HG03460 (cell line): ENCODE measurements around the gene GDPD5.

Experiments used
- ATAC-seq: cut with Tn5 transposase; IDR thresholded peaks from one replicate; pipeline ENCODE4 v1.9.1; 2021; ENCODE audit not compliant: unreplicated experiment

Gene GDPD5

DNA sequence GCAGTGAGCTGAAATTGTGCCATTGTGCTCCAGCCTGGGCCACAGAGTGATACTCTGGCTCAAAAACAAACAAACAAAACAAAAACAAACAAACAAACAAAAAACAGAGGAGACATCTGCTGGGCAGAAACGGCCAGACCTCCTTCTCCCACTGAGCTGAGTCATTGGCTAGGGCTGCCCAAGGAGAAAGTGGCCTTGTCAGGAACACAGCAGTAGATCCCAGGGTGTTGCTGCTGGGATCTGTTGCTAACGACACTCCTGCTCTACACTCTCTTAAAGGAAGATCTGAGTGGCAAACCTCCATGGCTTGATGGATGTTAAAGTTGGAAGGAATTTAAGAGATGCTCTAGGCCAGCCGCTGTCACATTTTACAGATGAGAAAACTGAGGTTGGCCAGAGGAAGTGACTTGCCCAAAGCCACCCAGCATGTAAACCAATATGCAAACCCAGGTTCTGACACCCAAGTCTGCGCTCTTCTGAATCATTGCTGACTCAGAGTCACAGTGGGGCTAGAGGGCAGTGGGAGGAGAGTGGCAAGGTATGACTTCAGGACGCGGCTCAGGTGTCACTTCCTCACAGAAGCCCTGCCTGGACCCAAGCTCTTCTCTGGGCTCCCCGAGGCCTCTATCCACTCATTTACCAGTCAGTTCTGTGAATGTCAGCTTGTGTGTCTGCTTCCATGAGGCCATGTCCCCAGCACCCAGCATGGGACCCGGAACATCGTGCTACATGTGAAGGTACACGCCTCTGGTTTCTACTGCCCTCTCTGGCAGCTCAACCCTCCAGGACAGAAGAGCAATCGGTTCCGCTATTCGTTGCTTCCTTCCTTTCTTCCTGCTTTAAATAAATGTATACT lies 11.3 kb upstream of the GDPD5 start:
- peak; percentile 81 for ATAC-seq

GRCh38 chr11:75535071-75535470 lies 9.3 kb upstream of the GDPD5 start:
- ATAC-seq = no peak

DNA sequence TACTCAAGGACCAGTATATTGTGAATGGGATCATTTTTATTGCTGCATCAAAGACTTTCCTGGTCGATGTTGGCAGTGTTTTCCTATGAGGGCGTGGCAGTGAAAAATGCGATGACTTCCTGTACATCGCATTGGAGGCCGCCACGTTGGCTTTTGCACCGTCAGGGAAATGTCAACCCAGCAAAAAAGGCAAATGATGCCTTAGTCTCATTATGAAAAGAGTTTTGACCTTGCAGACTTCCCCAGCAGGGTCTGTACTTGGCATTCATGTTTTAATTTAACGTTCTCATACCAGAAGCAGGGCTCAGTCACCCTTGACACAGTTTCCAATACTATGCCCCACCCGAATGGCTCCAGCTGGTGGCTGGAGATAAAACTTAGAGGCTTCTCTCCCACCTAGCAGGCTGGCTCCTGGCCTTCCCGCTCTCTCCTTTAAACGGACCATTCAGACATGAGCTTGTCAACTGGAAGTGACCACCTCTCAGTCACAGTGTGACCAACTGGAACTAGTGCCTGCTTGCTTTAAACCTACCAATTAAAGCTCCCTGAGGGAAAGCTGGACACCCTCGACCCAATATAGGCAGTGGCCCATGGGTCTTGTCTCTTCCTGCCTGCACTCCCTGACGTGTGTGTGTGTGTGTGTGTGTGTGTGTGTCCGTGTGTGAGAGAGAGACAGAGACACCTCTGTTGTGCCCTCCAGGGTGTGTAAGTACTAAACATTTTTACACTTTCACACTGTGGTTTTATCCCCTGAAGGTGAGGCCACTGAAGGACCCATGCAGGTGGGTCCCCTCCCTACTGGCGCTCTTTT lies 8.7 kb upstream of the GDPD5 start:
- ATAC-seq = no peak

- ATAC-seq = no peak
Measured at GRCh38 chr11:75533896-75534258, 8.1 kb upstream of the GDPD5 start.

DNA sequence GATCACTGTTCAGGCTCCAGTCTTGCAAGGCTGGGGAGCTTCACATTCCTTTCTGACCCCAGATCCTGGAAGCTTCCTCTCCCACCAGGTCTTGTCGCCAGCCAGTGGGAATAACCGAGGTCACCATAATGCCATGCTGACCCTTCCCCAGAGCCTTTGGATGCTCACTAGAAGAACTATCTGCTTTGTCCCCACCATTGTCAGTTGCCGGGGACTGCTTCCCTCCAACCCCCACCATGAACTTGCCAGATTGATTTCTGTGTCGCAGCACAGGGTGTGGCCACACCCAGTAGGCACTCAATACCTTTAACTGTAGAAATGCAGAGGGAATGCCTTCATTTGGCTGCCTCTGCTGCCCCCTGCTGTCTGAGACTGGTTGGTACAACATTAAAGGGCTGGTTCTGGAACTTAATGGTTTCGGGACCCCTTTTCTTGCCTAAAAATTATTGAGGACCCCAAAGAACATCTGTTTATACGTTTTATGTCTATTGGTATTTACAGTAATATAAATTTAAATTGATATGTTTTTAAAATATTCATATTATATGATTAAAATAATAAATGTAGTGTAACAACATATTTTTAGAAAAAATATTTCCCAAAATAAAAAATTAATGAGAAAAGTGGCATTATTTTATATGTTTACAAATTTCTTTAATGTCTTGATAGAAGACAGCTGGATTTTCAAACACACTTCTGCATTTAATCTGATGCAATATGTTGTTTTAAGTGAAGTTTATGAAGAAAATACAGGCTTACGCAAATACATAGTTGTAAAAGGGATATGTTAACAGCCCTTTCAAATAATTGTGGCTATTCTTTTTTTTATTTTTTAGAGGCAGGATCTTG lies 6.7 kb upstream of the GDPD5 start:
- ATAC-seq = no peak

DNA sequence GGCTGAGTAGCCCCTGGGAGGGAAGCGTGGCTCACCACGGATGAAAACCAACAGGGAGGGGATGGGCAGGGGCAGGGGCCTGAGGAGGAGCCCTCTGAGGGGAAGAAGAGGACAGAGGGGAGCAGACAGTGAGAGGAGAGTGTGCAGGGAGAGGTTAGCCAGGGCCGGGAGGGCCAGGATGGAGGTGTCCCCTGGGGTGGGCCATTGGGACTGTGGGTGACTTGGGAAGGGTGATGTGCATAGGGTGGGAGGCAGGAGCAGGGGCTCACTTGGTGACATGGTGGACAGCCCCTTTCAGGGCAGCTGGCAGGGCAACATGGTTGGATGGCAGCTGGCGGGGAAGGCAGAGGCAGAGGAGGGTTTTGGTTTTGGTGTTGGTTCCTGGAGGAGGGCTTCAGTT lies 5.6 kb upstream of the GDPD5 start:
- no peak for ATAC-seq

DNA sequence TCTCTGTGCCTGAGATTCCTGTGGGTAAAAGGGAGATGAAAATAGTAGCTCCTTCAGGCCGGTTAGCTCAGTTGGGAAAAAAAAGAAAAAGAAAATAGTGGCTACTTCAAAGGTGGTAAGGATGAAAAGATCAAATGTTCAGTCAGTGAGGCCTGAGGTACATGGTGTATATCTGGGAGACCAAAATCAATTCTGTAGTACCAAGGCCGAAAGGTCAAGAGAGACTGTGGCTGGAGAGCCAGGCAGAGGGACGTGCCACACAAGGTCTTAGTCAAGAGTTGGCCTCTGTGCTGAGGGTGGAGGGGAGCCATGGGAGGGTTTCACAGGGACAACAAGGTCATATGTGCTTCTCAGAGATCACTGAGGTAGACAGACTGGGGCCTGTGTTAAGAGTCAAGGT lies 4.8 kb upstream of the GDPD5 start:
- no peak for ATAC-seq

- no peak for ATAC-seq
Measured at GRCh38 chr11:75527938-75528735, 2.4 kb upstream of the GDPD5 start.

DNA sequence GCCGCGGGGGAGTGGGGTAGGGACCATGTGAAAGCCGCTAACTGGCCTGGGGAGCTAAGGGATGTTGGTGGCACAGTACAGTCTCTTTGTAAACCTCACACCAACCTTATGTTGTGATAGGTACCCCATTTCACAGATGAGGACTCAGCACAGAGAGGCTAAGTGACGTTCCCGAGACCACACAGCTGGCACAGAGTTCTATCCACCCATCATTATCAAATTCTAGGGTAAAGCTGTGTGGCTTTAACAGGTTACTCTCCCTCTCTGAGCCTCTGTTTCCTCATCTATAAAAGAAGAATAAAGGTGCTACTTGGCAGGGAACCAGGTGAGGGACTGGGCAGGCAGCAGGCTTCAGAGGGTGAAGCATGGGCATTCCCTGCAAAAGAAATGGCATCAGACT lies 1.4 kb upstream of the GDPD5 start:
- no peak for ATAC-seq

GRCh38 chr11:75526192-75526541 lies 426 bp upstream of the GDPD5 start:
- ATAC-seq = no peak

DNA sequence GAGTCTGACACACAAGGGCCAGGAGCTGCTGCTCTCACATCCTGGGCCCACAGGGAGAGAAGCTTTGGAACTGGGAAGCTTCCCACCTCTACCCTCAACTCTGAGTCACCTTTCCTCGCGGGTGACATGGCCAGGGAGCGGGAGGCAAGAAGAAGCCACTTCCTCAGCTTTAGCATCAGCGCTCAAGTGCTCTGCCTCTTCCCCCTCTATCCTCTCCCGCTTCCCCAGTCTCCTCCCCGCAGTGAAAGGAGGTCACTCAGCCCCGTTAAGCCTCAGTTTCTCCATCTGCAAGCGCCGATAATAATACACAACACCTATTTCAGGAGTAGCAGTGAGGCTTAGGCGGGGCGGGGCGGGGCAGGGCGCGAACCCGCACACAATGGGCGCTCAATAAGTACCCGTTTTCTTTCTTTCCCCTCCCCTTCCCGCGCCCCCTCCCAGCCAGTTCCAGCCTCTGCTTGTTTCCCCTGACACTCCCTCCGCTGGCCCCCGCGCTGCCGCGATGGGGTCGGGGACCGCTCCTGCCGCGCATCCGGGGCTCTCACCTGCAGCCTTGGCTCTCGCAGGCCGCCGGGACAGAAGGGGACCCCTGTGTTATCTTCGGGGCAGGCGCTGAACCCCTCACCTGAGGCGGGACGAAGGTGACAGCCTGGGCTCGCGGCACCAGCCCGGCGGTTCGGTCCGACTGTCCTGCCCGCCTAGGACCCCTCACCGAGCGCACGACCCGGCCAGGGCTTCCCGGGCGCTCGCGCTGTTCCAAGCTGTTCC lies 892 bp downstream of the GDPD5 start:
- peak; percentile 22 for ATAC-seq

- no peak for ATAC-seq
Measured at GRCh38 chr11:75523811-75524664, 1.7 kb downstream of the GDPD5 start.

DNA sequence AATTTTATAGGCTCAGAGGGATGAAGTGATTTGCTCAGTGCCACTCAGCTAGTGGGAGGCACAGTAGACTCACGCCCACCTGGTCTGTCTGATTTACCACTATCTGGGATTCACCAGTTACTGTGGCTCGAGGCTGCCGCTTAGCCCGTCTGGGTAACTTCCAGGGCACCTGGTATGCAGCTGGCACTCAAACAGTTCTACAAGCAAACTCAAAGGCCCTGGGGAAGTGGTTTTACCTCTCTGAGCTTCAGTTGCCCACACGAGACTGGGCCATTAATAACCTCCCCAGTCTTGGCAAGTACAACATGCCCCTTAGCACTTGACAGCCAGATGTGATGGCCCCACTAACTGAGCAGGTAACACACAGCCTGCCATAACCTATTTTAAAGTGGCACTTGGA lies 2.6 kb downstream of the GDPD5 start:
- no peak for ATAC-seq

DNA sequence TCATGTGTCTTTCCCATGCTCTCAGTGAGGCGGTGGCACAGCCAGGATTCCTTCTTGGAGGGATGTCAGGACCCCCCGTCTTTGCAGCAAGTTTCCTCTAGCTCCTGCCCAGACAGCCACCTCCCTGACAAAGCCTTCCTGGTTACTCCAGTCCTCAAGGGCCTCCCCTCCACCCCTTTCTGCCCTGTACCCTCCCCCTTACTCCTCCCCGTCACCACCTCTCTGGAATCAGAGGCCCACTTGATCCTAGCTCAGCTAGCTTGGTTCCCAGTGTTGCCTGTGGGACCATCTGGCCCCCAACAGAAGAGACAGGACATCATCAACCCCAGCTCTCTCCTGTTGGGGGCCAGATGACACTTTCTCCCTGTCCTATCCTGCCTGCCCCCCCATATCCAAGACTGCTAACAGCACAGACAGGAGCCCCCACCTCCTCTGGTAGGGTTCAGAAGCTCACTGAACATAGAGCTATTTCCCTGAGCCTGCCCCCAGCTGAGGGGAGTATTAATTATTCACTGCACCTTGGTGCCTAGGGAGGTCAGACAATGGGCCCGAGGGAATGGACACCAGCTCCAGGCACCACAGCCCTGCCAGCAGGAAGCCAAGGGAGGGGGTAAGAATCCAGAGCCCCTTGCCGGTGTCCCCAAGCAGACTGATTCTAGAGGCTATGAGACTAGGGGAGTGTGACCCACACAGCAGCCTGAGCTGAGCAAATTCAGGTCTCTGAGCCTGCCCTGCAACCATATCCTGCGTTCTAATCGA lies 3.3 kb downstream of the GDPD5 start:
- no peak for ATAC-seq

GRCh38 chr11:75520688-75521087 lies 5.1 kb downstream of the GDPD5 start:
- no peak for ATAC-seq

GRCh38 chr11:75518771-75519653 lies 6.7 kb downstream of the GDPD5 start:
- ATAC-seq = no peak

DNA sequence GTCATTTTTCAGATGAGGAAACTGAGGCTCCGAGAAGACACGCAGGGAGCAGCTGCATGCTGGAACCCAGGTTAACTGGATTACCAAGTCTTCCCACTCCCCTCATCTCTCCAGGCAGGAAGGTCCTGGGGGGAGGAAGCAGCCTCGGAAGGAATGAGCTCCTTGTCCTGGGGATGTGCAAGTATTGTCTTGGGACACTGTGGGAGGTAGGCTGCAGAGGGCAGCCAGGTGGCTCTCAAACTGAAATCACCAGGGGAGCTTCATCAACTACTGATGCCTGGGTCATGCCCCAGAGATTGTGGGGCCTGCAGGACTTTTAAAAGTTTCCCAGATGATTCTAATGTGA lies 7.6 kb downstream of the GDPD5 start:
- no peak for ATAC-seq
